Measurements from ENCODE around the gene ANK2.

DNA sequence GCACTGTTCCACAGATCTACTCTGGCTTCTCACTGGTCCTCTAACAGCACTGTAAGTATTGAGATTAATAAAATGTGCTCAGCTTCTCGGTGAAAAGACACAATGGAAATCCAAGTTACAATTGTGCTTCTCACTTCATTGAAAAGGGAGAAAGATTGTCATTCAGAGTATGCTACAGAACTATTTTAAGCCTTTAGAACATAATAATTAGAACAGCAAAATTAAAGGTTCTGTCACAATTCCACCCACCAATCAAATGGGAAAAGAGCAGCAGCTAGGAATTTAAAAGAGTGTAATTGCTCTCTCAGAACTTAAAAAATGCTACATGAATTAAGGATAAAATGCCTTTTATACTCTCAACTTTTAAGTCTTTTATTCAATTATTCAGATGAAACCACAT is 329.4 kb downstream of the ANK2 start:
- no peak for TF ChIP-seq POLR2A (IDR thresholded peaks at IDR 0.05)
- TF ChIP-seq, protein P1, sequence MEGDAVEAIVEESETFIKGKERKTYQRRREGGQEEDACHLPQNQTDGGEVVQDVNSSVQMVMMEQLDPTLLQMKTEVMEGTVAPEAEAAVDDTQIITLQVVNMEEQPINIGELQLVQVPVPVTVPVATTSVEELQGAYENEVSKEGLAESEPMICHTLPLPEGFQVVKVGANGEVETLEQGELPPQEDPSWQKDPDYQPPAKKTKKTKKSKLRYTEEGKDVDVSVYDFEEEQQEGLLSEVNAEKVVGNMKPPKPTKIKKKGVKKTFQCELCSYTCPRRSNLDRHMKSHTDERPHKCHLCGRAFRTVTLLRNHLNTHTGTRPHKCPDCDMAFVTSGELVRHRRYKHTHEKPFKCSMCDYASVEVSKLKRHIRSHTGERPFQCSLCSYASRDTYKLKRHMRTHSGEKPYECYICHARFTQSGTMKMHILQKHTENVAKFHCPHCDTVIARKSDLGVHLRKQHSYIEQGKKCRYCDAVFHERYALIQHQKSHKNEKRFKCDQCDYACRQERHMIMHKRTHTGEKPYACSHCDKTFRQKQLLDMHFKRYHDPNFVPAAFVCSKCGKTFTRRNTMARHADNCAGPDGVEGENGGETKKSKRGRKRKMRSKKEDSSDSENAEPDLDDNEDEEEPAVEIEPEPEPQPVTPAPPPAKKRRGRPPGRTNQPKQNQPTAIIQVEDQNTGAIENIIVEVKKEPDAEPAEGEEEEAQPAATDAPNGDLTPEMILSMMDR (IDR thresholded peaks at IDR 0.05) = no peak
